Ectodermal cell (in vitro differentiated cells): ENCODE measurements around the gene STOML3.

ENCODE experiments used
- H3K27ac ChIP-seq: 2 replicates; pipeline ENCODE4 v1.7.0; 2013; ENCODE audit warnings: mild to moderate bottlenecking, low read depth, low read length; ENCODE audit not compliant: insufficient read depth, poor library complexity, severe bottlenecking
- H3K27me3 ChIP-seq: 2 replicates; pipeline ENCODE4 v1.7.0; 2013; ENCODE audit warnings: mild to moderate bottlenecking, low read length; ENCODE audit not compliant: insufficient read depth, control insufficient read depth, poor library complexity, severe bottlenecking
- H3K36me3 ChIP-seq: one replicate; pipeline ENCODE4 v1.7.0; 2013; ENCODE audit warnings: low read length; ENCODE audit not compliant: control insufficient read depth, insufficient read depth
- H3K4me1 ChIP-seq: one replicate; pipeline ENCODE4 v1.7.0; 2013; ENCODE audit warnings: low read length; ENCODE audit not compliant: control insufficient read depth, insufficient read depth
- H3K4me3 ChIP-seq: 2 replicates; pipeline ENCODE4 v1.7.0; 2013; ENCODE audit warnings: low read depth, low read length, control low read depth; ENCODE audit not compliant: insufficient read depth
- H3K9me3 ChIP-seq: 2 replicates; pipeline ENCODE4 v1.7.0; 2013; ENCODE audit warnings: mild to moderate bottlenecking, low read length, moderate library complexity; ENCODE audit not compliant: control insufficient read depth
- whole genome bisulfite sequencing, 2 experiments: methylation state at CpG; one replicate each; pipeline ENCODE4 v1.1.7; 2013; ENCODE audit warnings: missing lambda C conversion rate in 2 of 2; 5-methylcytosine and 5-hydroxymethylcytosine counted together

The STOML3 gene

GRCh38 chr13:38933786-38934185 lies 56.8 kb downstream of the STOML3 start:
- Histone ChIP-seq H3K27me3 (no peaks in the 10 kb centered on the region), H3K27ac (no peak overlapping the region), H3K4me1 (no peaks in the 10 kb centered on the region), H3K4me3 (no peak overlapping the region), H3K9me3 (no peaks in the 10 kb centered on the region), H3K36me3 (no peaks in the 10 kb centered on the region)

DNA sequence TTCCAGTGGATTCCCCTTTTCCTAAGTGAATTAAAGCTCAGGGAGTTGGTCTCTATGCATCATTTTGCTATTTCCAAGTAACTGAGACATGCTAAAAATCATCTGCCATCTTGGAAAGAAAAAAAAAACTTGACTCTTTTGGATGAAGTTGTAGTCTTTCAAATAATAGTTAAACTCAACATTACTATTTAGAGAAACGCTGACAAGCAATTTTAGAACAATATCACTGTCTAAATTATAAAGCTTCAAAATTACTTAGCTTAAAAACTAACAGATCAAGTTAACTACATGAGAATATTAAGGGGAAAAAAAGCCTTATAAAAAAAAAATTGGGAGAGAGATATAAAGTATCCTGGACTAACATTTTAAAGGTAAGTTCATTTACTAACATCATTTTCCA lies 68.5 kb downstream of the STOML3 start:
- Histone ChIP-seq H3K9me3 (no peaks in the 10 kb centered on the region), H3K4me3 (no peak overlapping the region), H3K4me1 (peaks cover 5% of the 10 kb centered on the region), H3K36me3 (no peaks in the 10 kb centered on the region), H3K27me3 (no peaks in the 10 kb centered on the region), H3K27ac (no peak overlapping the region)
- no CpG with 5 or more reads among the region's 1 CpG for WGBS, 2 experiments

GRCh38 chr13:38921081-38921480 lies 69.5 kb downstream of the STOML3 start:
- no peaks in the 10 kb centered on the region for H3K9me3 ChIP-seq
- H3K36me3 ChIP-seq = no peaks in the 10 kb centered on the region
- H3K27ac ChIP-seq = no peak overlapping the region
- H3K27me3 ChIP-seq = no peaks in the 10 kb centered on the region
- WGBS, 2 experiments = 94 to 97% methylated on average over 2 of the region's 2 CpGs
- peaks cover 2% of the 10 kb centered on the region for H3K4me1 ChIP-seq
- no peak overlapping the region for H3K4me3 ChIP-seq
